Adrenal gland (tissue), 12 donors: ENCODE data around the gene TMEM45A. TPM values are rescaled to one million over a fixed set of nuclear protein-coding genes. Genes with fewer than 3 reads are reported as not detected.

Experiments used
- DNase-seq, 7 donors: peaks; one replicate each; pipeline ENCODE4 v3.0.0-alpha.2; 2019 to 2020
- H3K27ac ChIP-seq, 5 donors: fragments of 200-600 bp; sonication (generic) in 4 of 5; 1 replicate in 3 of 5; 2 replicates in 2 of 5; pipeline versions ENCODE4 v1.5.1 to v1.8.0; 2016 to 2020; ENCODE audit warnings: mild to moderate bottlenecking in 1 of 5
- H3K27me3 ChIP-seq: fragments of 200-600 bp; 2 replicates; pipeline ENCODE4 v1.8.0; 2021
- H3K36me3 ChIP-seq, 2 donors: fragments of 200-600 bp; replicated peaks in 1 of 2; 1 replicate in 1 of 2; 2 replicates in 1 of 2; pipeline versions ENCODE4 v1.5.1 to v1.8.0; 2018 to 2022
- H3K4me1 ChIP-seq, 2 donors: fragments of 200-600 bp; replicated peaks in 1 of 2; 1 replicate in 1 of 2; 2 replicates in 1 of 2; pipeline versions ENCODE4 v1.5.1 to v1.8.0; 2018 to 2021
- H3K4me3 ChIP-seq, 4 donors: fragments of 200-600 bp; sonication (generic) in 3 of 4; one replicate each; pipeline ENCODE4 v1.5.1; 2016 to 2018
- H3K9me3 ChIP-seq, 3 donors: fragments of 200-600 bp; sonication (generic) in 1 of 3; replicated peaks in 1 of 3; 1 replicate in 2 of 3; 2 replicates in 1 of 3; pipeline versions ENCODE4 v1.5.1 to v1.8.0; 2016 to 2021
- POLR2A ChIP-seq, 2 donors: fragments of 450-650 bp; IDR thresholded peaks; one replicate each; pipeline ENCODE4 v1.6.1; 2017; ENCODE audit warnings: antibody characterized with exemption in 2 of 2, mild to moderate bottlenecking in 2 of 2, moderate library complexity in 1 of 2
- WGBS, 4 donors: extraction: QIAGEN DNeasy Blood & Tissue Kit in 2 of 4; methylation state at CpG; one replicate each; pipeline versions ENCODE4 v1.1.5 to v1.1.7; 2013 to 2017; 5-methylcytosine and 5-hydroxymethylcytosine counted together
- intact Hi-C, 2 donors: fragments of 100-400 bp; cut with DNase I; formaldehyde crosslinking; loops; one replicate each; pipeline versions ENCODE4 v1.14.1 to v1.15.0; 2022 to 2023
- polyA plus RNA-seq, 3 donors: library from polyadenylated mRNA; stranded (reverse); fragments of 200-250 nt in 2 of 3; fragments of 350-450 nt in 1 of 3; fragmentation: Illumina TruSeq in 1 of 3; extraction: RNeasy Lipid Tissue Mini Kit (QIAGEN cat#74804) in 1 of 3; gene quantifications; one replicate each; pipeline ENCODE4 v1.2.3, GENCODE V29; 2013 to 2014
- total RNA-seq, 9 donors: library from RNA; depleted of rRNA in 4 of 9; stranded (reverse); fragments of >200 nt in 4 of 9; fragments of 120-200 nt in 1 of 9; fragmentation: NEBNext Ultra II Directional in 1 of 9; extraction: Animal tissue kit (Norgen Biotek cat#: 25700) in 1 of 9; gene quantifications; one replicate each; pipeline versions ENCODE4 v1.1.0 to v1.2.4, GENCODE V29; 2013 to 2023
- TF ChIP-seq, protein P1 (sequence below), 6 experiments: fragments of 450-650 bp in 4 of 6; fragments of 200-600 bp in 2 of 6; sonication (generic) in 1 of 6; IDR thresholded peaks; 1 replicate in 5 of 6; 2 replicates in 1 of 6; pipeline versions ENCODE4 v1.5.1 to v1.8.0; 2016 to 2021; ENCODE audit warnings: antibody characterized with exemption in 6 of 6, mild to moderate bottlenecking in 2 of 6, moderate library complexity in 1 of 6
- donor health status: healthy with polysubstance abuse.
- donor health status: Bipolar disorder and iron deficiency.
- donor health status: DM: yes; HTN: yes; CAD: no.
- donor health status: DM: no; HTN: no; CAD: no.
- donor health status: DM: no; HTN: no; CAD: no.
- donor health status: DM: yes; HTN: yes; CAD: no.

The TMEM45A gene
- total and polyA plus RNA-seq, 12 donors = 9.8 to 38.7 (median 27.5) TPM

DNA sequence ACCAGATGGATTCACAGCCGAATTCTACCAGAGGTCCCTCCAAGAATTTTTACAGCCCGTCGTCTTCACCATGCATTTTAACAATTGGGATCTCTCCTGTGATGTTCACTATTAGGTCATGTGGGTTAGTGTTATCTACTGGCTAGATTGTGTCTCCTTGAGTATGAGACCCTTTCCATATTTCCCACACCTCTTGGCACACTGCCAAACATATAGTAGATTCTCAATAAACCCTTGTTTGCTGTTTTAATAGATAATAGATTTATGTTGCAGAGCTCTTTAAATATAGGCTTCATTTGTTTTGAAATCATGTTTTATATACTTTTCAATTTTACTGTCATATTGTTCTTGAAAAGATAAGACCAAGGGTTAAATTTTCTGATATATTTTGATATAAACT, 82.1 kb downstream of the TMEM45A start:
- Histone ChIP-seq H3K36me3 (no peaks in the 10 kb centered on the region), H3K4me3 (no peak overlapping the region), H3K27ac (no peak overlapping the region), H3K4me1 (no peaks in the 10 kb centered on the region), H3K27me3 (no peaks in the 10 kb centered on the region), H3K9me3 (no peaks in the 10 kb centered on the region)
- intact Hi-C loops = no loop called here
- TF ChIP-seq, protein P1, sequence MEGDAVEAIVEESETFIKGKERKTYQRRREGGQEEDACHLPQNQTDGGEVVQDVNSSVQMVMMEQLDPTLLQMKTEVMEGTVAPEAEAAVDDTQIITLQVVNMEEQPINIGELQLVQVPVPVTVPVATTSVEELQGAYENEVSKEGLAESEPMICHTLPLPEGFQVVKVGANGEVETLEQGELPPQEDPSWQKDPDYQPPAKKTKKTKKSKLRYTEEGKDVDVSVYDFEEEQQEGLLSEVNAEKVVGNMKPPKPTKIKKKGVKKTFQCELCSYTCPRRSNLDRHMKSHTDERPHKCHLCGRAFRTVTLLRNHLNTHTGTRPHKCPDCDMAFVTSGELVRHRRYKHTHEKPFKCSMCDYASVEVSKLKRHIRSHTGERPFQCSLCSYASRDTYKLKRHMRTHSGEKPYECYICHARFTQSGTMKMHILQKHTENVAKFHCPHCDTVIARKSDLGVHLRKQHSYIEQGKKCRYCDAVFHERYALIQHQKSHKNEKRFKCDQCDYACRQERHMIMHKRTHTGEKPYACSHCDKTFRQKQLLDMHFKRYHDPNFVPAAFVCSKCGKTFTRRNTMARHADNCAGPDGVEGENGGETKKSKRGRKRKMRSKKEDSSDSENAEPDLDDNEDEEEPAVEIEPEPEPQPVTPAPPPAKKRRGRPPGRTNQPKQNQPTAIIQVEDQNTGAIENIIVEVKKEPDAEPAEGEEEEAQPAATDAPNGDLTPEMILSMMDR (IDR thresholded peaks at IDR 0.05) = no peak
- TF ChIP-seq POLR2A (IDR thresholded peaks at IDR 0.05) = no peak
- DNase-seq = no peak
- 93 to 99% (median 96%) methylated on average over 3 of the region's 3 CpGs for WGBS, 4 donors

- no peaks in the 10 kb centered on the region for H3K4me1 ChIP-seq
- TF ChIP-seq, protein P1 (IDR thresholded peaks at IDR 0.05) = no peak
- no peak for TF ChIP-seq POLR2A (IDR thresholded peaks at IDR 0.05)
- H3K4me3 ChIP-seq = no peak overlapping the region
- 93 to 98% (median 94%) methylated on average over 5 to 6 of the region's 6 CpGs for WGBS, 4 donors
- no peak overlapping the region for H3K27ac ChIP-seq
- no peaks in the 10 kb centered on the region for H3K36me3 ChIP-seq
- H3K27me3 ChIP-seq = no peaks in the 10 kb centered on the region
- H3K9me3 ChIP-seq = no peaks in the 10 kb centered on the region
- intact Hi-C loops = no loop called here
- DNase-seq = no peak
Observed at GRCh38 chr3:100575704-100576103, 83.3 kb downstream of the TMEM45A start.

GRCh38 chr3:100577382-100578008, 85.1 kb downstream of the TMEM45A start:
- H3K27me3 ChIP-seq = no peaks in the 10 kb centered on the region
- intact Hi-C loops = no loop called here
- WGBS, 4 donors = 81 to 94% (median 86%) methylated on average over 1 of the region's 1 CpG
- DNase-seq = no peak
- no peak overlapping the region for H3K27ac ChIP-seq
- H3K4me3 ChIP-seq = no peak overlapping the region
- H3K9me3 ChIP-seq = no peaks in the 10 kb centered on the region
- no peaks in the 10 kb centered on the region for H3K36me3 ChIP-seq
- H3K4me1 ChIP-seq = no peaks in the 10 kb centered on the region
- TF ChIP-seq POLR2A (IDR thresholded peaks at IDR 0.05) = no peak
- TF ChIP-seq, protein P1 (IDR thresholded peaks at IDR 0.05) = no peak

DNA sequence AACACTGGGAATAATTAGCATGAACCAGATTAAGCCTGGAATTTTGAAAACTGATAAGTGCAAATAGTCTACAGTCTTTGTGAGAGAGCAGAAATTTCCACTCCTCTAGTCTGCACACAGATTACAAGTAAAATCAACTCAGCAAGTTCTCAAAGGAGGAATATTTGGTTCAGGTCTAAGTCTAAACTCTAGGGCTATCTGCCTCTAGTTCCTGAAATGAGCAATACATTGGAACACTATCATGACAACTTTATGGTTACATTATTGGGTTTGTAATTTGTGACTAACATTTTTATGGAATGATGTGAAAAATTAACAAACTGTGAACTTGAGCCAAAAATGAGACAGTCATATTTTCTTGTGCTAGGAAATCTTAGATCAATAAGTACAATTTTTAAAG, 86.2 kb downstream of the TMEM45A start:
- DNase-seq = no peak
- H3K27ac ChIP-seq = no peak overlapping the region
- no peaks in the 10 kb centered on the region for H3K9me3 ChIP-seq
- TF ChIP-seq, protein P1 (IDR thresholded peaks at IDR 0.05) = no peak
- TF ChIP-seq POLR2A (IDR thresholded peaks at IDR 0.05) = no peak
- no peaks in the 10 kb centered on the region for H3K27me3 ChIP-seq
- H3K4me3 ChIP-seq = no peak overlapping the region
- H3K36me3 ChIP-seq = no peaks in the 10 kb centered on the region
- intact Hi-C loops = no loop called here
- no peaks in the 10 kb centered on the region for H3K4me1 ChIP-seq
